BLaER1 (cell line): ENCODE results near the gene ISM2.
"Not testable (repeated sequence)": the region's sequence is repeated elsewhere in the genome, so short reads cannot be mapped to it uniquely, and the experiment has no call there.

Experiments
- H3K27ac ChIP-seq: shearing (Covaris generic); formaldehyde crosslinking; 2 replicates; pipeline ENCODE4 v1.8.1; 2022
- H3K27me3 ChIP-seq: shearing (Covaris generic); formaldehyde crosslinking; 2 replicates; pipeline ENCODE4 v1.8.1; 2022
- H3K36me3 ChIP-seq: shearing (Covaris generic); formaldehyde crosslinking; 2 replicates; pipeline ENCODE4 v1.8.1; 2022
- H3K4me1 ChIP-seq: shearing (Covaris generic); formaldehyde crosslinking; 2 replicates; pipeline ENCODE4 v1.8.1; 2022
- H3K4me2 ChIP-seq: shearing (Covaris generic); formaldehyde crosslinking; 2 replicates; pipeline ENCODE4 v1.8.1; 2022
- H3K4me3 ChIP-seq: shearing (Covaris generic); formaldehyde crosslinking; 2 replicates; pipeline ENCODE4 v1.8.1; 2022
- H3K9ac ChIP-seq: shearing (Covaris generic); formaldehyde crosslinking; 2 replicates; pipeline ENCODE4 v1.8.1; 2022
- H3K9me3 ChIP-seq: shearing (Covaris generic); formaldehyde crosslinking; 2 replicates; pipeline ENCODE4 v1.8.1; 2022
- H4K20me1 ChIP-seq: shearing (Covaris generic); formaldehyde crosslinking; 2 replicates; pipeline ENCODE4 v1.8.1; 2022
- Cebpa-rat ChIP-seq: shearing (Covaris generic); IDR thresholded peaks from 2 replicates; pipeline ENCODE4 v1.8.1; 2022

ISM2 gene

GRCh38 chr14:77498120-77498979 is at the start of gene ISM2:
TSS of gene ISM2 (minus strand) at chr14:77498816. CDS start at chr14:77498793, 23 bp downstream.
- Histone ChIP-seq H3K9me3 (peaks cover 4% of the 10 kb centered on the region), H3K4me1 (peaks cover 33% of the 10 kb centered on the region), H3K36me3 (no peaks in the 10 kb centered on the region), H3K9ac (peak within 1 kb of the TSS; percentile 38; the same call in 1 of the 2 replicates), H3K27me3 (peaks cover 48% of the 10 kb centered on the region), H3K4me2 (peak within 1 kb of the TSS; percentile 98), H3K4me3 (peak within 1 kb of the TSS; percentile 69), H4K20me1 (peaks cover 19% of the 10 kb centered on the region), H3K27ac (no peak within 1 kb of the TSS)
- TF ChIP-seq Cebpa-rat, result no peak

- H3K9ac ChIP-seq, result no peak overlapping the region
- no peak overlapping the region for H3K4me3 ChIP-seq
- TF ChIP-seq Cebpa-rat, result no peak
- no peak overlapping the region for H3K27ac ChIP-seq
- H3K4me1 ChIP-seq, result peaks cover 8% of the 10 kb centered on the region
- no peaks in the 10 kb centered on the region for H4K20me1 ChIP-seq
- H3K4me2 ChIP-seq, result no peak overlapping the region
- peaks cover 61% of the 10 kb centered on the region for H3K36me3 ChIP-seq
- H3K27me3 ChIP-seq, result no peaks in the 10 kb centered on the region
- no peaks in the 10 kb centered on the region for H3K9me3 ChIP-seq
These were observed 49.0 kb upstream of the ISM2 start for GRCh38 chr14:77547512-77548180.

- H3K4me2 ChIP-seq, H3K27me3 ChIP-seq, H3K9me3 ChIP-seq, H3K27ac ChIP-seq, H4K20me1 ChIP-seq, H3K4me3 ChIP-seq, H3K9ac ChIP-seq: not testable (repeated sequence)
- Histone ChIP-seq H3K4me1 (peaks cover 27% of the 10 kb centered on the region), H3K36me3 (peaks cover 49% of the 10 kb centered on the region)
These were observed 46.6 kb upstream of the ISM2 start for GRCh38 chr14:77545171-77545570.

GRCh38 chr14:77544571-77544970 is 46.0 kb upstream of the ISM2 start:
- Histone ChIP-seq H3K4me3 (no peak overlapping the region), H3K9ac (no peak overlapping the region), H3K36me3 (peaks cover 43% of the 10 kb centered on the region), H3K9me3 (no peaks in the 10 kb centered on the region), H4K20me1 (no peaks in the 10 kb centered on the region), H3K4me2 (no peak overlapping the region), H3K4me1 (peaks cover 27% of the 10 kb centered on the region), H3K27ac (no peak overlapping the region), H3K27me3 (no peaks in the 10 kb centered on the region)
- TF ChIP-seq Cebpa-rat, result no peak

- Histone ChIP-seq H3K4me1 (peaks cover 27% of the 10 kb centered on the region), H3K4me2 (no peak overlapping the region; the same call in 1 of the 2 replicates), H4K20me1 (no peaks in the 10 kb centered on the region), H3K4me3 (no peak overlapping the region), H3K9ac (no peak overlapping the region), H3K27ac (no peak overlapping the region), H3K9me3 (no peaks in the 10 kb centered on the region), H3K36me3 (peaks cover 35% of the 10 kb centered on the region), H3K27me3 (no peaks in the 10 kb centered on the region)
- TF ChIP-seq Cebpa-rat, result no peak
These were observed 45.2 kb upstream of the ISM2 start for GRCh38 chr14:77543637-77544334.

- Histone ChIP-seq H3K4me1 (peaks cover 27% of the 10 kb centered on the region), H3K9me3 (no peaks in the 10 kb centered on the region), H3K9ac (no peak overlapping the region), H3K27me3 (no peaks in the 10 kb centered on the region), H3K4me2 (peak overlapping the region; percentile 47), H3K36me3 (peaks cover 29% of the 10 kb centered on the region), H3K4me3 (no peak overlapping the region), H4K20me1 (no peaks in the 10 kb centered on the region), H3K27ac (no peak overlapping the region)
- TF ChIP-seq Cebpa-rat, result no peak
These were observed 44.6 kb upstream of the ISM2 start for GRCh38 chr14:77543240-77543551.

GRCh38 chr14:77542421-77543239 is 44.0 kb upstream of the ISM2 start:
- H3K4me1 ChIP-seq, result peaks cover 27% of the 10 kb centered on the region
- peak overlapping the region; percentile 37; the same call in 1 of the 2 replicates for H3K27ac ChIP-seq
- peaks cover 25% of the 10 kb centered on the region for H3K36me3 ChIP-seq
- H3K4me3 ChIP-seq, result no peak overlapping the region
- TF ChIP-seq Cebpa-rat, result no peak
- no peaks in the 10 kb centered on the region for H3K9me3 ChIP-seq
- H3K4me2 ChIP-seq, result peak overlapping the region; percentile 47
- H4K20me1 ChIP-seq, result no peaks in the 10 kb centered on the region
- H3K27me3 ChIP-seq, result no peaks in the 10 kb centered on the region
- no peak overlapping the region for H3K9ac ChIP-seq

- H3K4me2 ChIP-seq, result peak overlapping the region; percentile 47
- no peaks in the 10 kb centered on the region for H3K9me3 ChIP-seq
- H3K36me3 ChIP-seq, result peaks cover 18% of the 10 kb centered on the region
- peaks cover 27% of the 10 kb centered on the region for H3K4me1 ChIP-seq
- no peaks in the 10 kb centered on the region for H4K20me1 ChIP-seq
- H3K9ac ChIP-seq, result no peak overlapping the region
- H3K27me3 ChIP-seq, result no peaks in the 10 kb centered on the region
- H3K4me3 ChIP-seq, result no peak overlapping the region
- no peak for TF ChIP-seq Cebpa-rat
- H3K27ac ChIP-seq, result peak overlapping the region; percentile 37; the same call in 1 of the 2 replicates
These were observed 43.3 kb upstream of the ISM2 start for GRCh38 chr14:77541905-77542304.

- not testable (repeated sequence) for H3K4me3 ChIP-seq, H3K27ac ChIP-seq, H4K20me1 ChIP-seq, H3K9me3 ChIP-seq, H3K9ac ChIP-seq, H3K4me2 ChIP-seq, H3K27me3 ChIP-seq
- peaks cover 30% of the 10 kb centered on the region for H3K36me3 ChIP-seq
- peaks cover 12% of the 10 kb centered on the region for H3K4me1 ChIP-seq
These were observed 38.3 kb upstream of the ISM2 start for GRCh38 chr14:77536951-77537350.
